NCI-H2171 (cell line): Measurements from ENCODE around the gene SNF8.

Experiments used
- DNase-seq: peaks from one replicate; lab custom pipeline; 2025; lab: John Stamatoyannopoulos, UW

Gene SNF8

GRCh38 chr17:48890086-48890485 is 54.6 kb downstream of the SNF8 start:
- DNase-seq: no peak

GRCh38 chr17:48883171-48883570 is 61.5 kb downstream of the SNF8 start:
- no peak for DNase-seq

GRCh38 chr17:48882272-48882671 is 62.4 kb downstream of the SNF8 start:
- DNase-seq: no peak
